ENCODE measurements around the gene LHX3.

DNA sequence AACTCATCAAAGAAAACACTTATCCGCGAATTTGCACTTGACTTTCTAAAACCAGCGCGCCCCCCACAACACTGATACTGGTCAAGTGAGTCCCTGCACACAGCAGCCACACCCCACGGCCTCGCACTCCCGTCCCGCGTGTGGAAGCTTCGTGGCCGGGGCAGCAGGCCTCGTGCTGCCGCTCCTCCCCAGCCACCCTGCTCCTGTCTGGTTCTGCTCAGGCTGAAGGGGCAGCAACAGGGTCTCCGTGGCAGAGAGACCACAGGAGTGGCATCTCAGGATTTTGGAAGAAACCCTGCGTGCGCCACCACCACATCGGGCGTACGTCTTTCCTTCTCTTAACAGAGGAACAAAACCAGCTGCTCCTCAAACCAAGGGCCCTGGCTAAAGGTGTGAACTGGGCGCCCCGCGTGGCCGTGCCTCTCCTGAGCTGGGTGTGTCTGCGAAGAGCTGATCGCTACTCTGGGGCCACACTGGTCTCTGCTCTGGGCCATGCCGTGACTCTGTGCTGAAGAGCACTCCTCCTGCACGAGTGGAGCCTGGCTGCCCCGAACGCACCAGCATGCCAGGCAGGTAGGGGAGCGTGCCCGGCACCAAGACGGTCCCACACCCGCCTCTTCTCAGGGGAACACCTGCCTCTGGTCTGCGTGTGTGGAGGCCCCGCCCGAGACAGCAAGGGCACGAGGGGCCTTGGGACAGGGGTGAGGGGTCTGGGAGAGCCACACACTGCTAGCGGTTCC, 17.4 kb upstream of the LHX3 start:
- no peak for TF ChIP-seq TBL1XR1 (IDR thresholded peaks at IDR 0.05; ENCODE audit: low read depth, low read length)
- no peak for TF ChIP-seq SIN3A (IDR thresholded peaks at IDR 0.05; ENCODE audit: low read depth, low read length)
- no peak for TF ChIP-seq SKIL (IDR thresholded peaks at IDR 0.05; ENCODE audit: low read depth, poor library complexity, severe bottlenecking)
- TF ChIP-seq ESRRA (IDR thresholded peaks at IDR 0.05; ENCODE audit: low read length): no peak
- TF ChIP-seq, protein P1, sequence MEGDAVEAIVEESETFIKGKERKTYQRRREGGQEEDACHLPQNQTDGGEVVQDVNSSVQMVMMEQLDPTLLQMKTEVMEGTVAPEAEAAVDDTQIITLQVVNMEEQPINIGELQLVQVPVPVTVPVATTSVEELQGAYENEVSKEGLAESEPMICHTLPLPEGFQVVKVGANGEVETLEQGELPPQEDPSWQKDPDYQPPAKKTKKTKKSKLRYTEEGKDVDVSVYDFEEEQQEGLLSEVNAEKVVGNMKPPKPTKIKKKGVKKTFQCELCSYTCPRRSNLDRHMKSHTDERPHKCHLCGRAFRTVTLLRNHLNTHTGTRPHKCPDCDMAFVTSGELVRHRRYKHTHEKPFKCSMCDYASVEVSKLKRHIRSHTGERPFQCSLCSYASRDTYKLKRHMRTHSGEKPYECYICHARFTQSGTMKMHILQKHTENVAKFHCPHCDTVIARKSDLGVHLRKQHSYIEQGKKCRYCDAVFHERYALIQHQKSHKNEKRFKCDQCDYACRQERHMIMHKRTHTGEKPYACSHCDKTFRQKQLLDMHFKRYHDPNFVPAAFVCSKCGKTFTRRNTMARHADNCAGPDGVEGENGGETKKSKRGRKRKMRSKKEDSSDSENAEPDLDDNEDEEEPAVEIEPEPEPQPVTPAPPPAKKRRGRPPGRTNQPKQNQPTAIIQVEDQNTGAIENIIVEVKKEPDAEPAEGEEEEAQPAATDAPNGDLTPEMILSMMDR (IDR thresholded peaks at IDR 0.05 in 2 of 3, conservative IDR thresholded peaks at IDR 0.05 in 1 of 3; ENCODE audit: control insufficient read depth in 2 of 3, extremely low read depth in 1 of 3, insufficient read depth in 1 of 3, low read depth in 3 of 3, low read length in 3 of 3): no peak
- no peak for TF ChIP-seq TCF12 (IDR thresholded peaks at IDR 0.05; ENCODE audit: low read depth, low read length)
- no peak for TF ChIP-seq YY1 (IDR thresholded peaks at IDR 0.05; ENCODE audit: low read depth, low read length)
- no peak for TF ChIP-seq CBX5 (IDR thresholded peaks at IDR 0.05; ENCODE audit: low read depth)
- no peak for TF ChIP-seq POLR2A (IDR thresholded peaks at IDR 0.05; ENCODE audit: low read depth, low read length)
- no peak for TF ChIP-seq DPF2 (IDR thresholded peaks at IDR 0.05)
- TF ChIP-seq HDAC2 (IDR thresholded peaks at IDR 0.05): no peak
- TF ChIP-seq ZNF687 (IDR thresholded peaks at IDR 0.05): no peak

Data from GM12878 (cell line).